Activated CD4-positive, alpha-beta T cell treated with anti-CD3 and anti-CD28 coated beads, Interleukin-2, amount 50 U/mL, for 16 hours (primary cell): ENCODE measurements around the gene EEF1AKMT2.
A peak's percentile ranks its signal among the peaks of the same experiment; 100 is the strongest.

ENCODE experiments used
- DNase-seq: peaks from one replicate; pipeline ENCODE4 v3.0.0-alpha.2; 2020

EEF1AKMT2 gene

DNA sequence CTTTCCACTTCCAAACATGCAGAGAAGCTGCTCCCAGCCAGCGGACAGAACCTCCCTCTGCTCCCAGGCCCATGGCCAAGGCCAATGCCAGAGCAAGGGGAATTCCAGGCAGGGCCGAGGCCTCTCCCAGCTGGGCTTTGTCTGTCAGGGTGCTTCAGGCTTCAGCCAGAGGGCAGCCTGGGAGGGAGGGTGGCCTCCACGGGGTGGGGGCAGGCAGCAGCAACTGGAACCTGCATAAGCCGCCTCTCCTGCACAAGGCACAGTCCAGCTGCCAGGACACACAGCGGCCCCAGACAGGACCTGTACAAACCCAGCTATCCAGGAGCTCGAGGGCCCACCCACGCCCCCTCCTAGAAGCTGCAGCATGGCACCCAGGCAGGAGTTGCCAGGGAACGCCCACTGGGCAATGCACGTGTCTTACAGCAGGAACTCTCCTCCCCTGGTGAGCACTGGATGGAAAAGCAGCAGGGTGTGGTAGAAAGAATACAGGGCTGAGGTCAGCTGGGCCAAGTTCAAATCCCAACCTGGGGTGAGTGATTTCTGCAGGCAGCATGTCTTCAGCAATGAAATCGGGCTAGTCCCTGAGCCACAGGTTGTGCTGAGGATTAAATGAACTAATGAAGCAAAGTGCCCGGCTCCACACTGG is 55.1 kb downstream of the EEF1AKMT2 start:
- DNase-seq = no peak

DNA sequence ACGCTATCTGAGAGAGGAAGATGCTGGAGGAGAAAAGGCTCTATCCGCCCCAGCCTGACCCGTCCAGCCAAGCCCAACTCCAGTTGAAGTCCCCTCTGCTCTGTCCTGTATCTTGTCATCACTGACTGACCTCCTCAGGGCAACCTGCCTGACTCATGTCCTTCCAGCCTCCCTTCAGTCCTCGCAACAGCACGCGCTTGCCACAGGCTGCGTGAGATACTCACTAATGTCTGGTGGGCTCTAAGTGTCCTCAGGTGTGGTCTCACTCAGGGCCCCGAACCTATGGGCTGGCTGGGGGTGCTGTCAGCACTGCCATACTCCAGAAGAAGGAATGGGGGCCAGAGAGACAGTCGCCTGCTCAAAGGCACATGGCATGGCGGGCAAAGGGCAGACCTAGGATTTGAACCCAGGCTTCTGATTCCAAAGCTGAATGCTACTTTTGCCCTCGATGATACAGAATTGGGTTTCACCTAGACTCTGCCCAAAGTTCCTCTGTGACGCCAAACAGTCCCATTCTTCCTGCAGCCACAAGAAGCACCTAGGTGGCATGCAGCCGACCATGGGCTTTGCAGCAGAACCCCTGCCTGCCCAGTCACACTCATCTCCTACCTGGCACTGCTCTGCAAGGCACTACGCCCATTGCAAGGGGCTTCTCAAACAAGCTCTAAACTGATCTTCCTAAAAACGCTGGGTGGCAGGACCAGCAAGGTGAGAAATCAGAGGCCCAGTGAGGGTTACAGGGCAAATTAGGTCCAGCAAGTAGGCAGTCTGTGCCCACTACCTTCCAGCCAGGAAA is 56.0 kb downstream of the EEF1AKMT2 start:
- no peak for DNase-seq

DNA sequence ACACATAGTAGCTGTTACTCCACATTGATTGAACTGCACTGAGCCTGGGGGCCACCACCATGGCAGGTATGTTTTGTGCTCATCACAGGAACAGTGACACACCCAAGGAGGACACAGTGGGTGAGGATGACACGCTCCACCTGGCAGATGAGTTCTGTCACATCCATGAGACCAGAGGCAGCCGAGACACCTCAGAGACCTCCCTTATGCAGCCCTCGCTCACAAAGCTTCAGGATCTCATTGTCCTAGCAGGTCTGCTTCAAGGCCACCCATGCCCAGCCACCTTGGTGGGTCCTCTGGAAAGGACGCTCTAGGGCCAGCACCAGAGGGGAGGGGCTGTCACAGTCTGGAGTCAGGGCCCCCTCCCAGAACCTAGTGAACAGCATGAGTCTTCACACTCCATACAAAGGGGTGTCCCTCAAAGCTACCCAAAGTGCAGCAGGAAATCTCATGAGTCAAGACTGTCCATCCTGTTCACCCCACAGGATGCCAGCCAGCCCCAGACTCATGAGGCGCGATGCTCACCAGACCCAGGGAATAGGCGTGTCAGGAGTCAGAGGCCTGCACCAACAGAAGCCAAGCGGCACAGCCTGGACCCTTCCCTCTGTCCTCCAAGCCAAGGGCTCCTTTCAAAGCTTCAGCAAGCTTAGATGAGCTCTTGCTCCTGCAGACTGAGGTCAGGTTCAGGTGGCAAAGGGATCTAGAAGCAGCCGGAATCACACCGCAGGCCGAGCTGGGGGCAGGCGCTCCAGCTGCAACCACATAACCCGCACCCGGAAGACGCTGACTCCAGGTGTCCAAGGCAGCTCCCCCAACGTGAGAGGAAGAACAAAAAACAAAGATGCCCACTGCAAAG is 57.1 kb downstream of the EEF1AKMT2 start:
- DNase-seq = peak; percentile 67

DNA sequence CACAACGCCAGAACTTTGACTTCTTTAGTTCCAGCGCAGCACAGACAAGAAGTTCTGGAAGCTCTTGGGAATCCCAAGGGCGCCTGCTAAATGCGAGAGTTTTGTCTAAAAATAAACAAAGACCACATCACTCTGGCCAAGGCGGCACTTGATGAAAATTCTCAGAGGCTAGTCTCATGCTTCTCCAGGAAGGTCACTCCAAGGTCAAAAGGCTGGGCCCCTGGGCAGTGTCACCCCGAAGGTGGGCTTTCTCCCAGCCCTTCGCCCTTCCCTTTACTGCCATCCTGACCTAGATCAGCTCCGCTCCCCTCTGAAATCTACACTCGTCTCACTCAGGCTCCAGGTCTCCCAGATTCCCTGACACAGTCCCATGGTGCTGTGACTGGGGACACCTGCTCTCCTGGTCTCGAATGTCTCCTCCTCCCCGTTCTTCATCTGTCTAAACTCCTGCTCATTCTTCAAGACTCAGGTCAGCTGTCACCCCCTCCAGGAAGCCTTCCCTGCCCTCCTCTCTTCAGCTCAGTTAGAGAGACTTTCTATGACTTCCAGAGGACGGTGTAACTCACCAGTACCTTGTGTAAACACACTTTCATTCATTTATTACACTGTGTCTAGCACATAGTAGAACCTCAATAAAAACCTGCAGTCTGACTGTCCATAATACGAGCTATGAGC is 58.0 kb downstream of the EEF1AKMT2 start:
- DNase-seq = no peak

DNA sequence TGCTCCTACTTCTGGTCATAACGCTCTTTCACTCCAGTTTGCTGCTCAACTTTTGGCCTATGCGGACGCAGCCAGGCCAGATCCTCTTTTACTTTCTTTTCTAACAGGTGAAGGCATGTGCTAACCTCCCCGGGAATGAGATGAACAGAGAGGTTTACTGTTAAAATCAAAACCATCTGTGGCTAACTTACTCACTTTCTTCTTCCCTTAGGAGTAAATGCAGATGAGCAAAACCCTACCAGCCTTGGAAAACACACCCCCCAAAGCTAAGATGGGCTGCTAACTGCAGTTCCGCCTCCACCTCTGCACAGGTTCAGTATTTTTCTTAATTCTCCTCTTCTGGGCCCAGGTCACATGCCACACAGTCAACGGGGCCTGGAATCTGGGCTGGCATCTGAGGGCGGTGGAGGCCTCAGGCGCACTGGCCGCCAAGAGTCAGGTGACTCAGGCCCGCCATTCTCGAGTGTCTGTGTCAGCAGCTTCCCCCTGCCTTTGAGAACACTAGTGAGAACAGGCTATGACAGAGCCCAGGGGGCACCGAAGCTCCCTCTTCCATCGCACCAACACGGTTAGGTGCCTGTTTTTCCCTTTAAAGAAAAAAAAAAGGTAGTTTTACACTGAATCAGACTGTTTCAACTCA is 58.6 kb downstream of the EEF1AKMT2 start:
- peak; percentile 90 for DNase-seq

DNA sequence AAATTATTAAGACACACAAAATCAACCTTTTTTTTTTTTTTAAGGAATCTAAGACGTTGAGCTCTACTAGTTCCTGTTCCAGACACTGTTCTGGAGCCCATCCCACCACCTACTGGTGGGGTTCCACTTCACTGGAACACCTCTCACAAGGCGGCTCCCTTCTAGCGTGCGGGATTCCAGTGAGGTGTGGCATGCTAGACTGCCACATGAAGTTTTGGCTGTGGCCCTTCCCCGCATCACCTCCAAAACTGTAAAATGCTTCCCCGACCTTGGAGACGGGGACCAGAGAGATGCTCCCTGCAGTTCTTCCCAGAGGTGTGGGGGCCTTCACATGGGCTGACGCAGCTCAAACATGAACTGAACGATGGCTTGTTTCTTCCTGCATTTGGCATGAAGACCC is 60.1 kb downstream of the EEF1AKMT2 start:
- no peak for DNase-seq

DNA sequence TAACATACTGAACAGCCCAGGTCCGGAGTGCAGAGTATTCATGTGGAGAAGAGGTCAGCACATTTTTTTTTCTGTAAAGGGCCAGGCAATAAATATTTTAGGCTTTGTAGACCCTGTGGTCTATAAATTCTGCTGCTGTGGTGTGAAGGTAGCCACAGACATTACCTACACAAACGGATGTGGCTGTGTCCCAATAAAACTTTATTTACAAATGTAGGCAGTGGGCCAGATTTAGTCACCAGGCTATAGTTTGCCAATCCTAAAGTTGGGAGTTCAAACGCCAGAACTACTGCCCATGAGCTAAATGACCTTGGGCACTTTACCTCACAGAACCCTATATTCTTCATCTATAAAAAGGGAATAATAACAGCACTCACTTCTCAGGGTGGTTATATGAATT is 60.9 kb downstream of the EEF1AKMT2 start:
- DNase-seq = no peak

DNA sequence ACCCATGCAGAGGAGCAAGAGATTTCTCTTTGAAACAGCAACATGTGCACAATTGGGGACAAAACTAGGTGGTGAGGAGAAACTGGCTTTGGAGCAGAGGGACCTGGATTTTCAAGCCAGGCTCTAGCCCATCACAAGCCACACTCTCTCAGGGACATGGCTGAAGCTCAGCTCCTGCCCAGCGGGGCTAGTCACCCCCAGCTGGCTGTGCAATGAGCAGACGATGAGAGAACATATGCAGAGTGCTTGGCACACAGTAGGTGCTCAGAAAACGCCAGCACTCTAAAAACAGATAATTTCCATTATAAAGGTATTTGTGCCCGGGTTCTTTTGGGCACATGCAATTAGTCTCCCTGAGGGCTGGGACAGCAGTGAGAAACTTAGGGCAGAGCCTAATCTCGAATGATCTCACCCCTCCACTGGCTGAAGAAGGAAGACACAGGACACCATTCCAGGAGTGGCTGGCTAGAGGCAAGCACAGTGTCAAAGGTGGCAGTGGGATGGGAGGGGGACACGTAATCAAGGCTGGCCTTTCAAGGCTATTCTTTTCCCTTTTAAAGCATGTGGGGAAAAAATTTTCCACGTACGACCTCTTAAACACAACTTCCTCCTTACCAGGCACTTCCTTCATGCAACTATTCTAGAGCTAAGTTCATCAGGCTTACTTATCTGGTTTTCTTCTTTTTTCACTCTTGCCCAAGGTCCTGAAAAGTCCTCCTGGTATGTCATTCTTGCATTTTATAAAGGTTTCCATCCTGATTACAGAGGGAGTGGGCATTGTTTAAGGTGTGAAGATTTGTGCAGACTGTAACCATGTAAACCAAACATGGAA is 62.6 kb downstream of the EEF1AKMT2 start:
- no peak for DNase-seq

DNA sequence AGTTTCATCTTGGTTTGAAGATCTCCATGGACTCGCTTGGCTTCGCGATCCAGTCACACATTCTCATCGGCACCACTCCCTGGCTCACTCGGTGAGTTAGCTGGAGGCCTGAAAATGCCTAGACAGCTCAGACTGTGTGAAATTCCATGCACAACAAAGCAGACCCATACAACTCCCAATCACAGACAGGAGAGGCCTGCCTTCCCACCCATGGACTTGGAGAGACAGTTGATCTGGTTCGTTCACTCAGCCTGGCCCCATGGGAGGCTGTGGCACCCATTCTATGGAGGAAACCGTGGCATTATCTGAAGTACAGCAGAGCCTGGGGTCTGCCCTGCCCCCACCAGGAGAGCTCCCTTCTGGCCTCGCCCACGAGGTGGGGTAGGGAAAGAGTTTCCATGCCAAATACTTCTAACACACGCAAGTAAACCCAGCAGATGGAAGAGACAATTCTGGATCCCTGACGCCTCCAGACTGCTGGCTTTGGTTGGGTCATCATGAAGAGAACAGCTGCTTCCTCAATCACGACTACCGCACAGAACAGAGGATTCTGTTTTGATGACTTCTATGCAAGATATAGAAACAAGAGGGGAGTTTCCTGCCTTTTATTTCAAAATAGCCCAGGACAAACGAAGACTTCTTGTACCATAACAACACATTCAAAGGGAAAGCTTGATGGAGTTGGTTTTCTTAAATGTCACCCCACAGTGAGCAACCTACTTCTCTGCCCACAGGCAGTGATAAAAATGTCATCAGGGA is 63.4 kb downstream of the EEF1AKMT2 start:
- DNase-seq = no peak

DNA sequence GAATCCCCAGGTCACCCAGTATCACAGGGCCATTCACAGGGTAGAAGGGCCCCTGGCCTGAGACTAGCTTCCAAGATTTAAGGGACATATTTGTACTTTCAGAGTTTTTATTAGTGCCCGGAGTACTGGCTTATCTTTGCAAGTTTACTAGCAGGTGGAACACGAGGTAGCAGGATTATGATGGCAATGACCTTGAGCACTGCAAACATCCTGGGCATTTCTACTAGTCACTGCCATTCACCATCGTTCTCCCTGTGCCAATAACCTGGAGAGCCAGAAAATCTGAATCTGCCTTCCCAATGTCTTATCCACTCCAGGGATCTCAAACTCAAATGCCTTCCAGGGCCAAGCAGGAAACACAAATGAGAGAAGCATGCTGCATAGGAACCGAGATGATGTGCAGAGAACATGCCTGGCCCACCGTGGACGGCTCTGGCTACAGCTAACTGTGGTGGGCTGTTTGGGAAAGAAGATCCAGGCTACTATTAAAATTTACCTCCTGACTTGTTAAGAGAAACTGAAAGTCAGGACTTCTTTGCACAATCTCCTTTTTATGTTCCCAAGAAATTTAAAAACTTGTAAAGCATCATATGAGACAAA is 64.2 kb downstream of the EEF1AKMT2 start:
- DNase-seq = no peak

DNA sequence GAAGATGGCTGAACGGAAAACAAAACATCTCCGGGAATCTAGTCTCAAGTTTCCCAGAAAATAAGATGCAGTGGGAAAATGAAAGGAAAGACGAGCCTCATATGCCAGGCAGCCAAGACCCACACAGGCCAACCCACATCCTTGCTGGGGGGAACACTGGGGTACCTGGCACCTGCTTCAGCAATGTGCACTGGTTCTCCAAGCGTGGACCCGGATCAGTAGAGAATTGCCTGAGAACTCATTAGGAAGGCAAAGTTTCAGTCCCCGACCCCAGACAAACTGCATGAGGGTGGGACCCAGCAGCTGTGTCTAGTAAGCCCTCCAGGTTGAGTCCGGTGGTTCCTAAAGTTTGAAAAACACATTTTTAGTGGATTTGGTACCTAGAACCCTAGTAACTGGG is 65.9 kb downstream of the EEF1AKMT2 start:
- no peak for DNase-seq

DNA sequence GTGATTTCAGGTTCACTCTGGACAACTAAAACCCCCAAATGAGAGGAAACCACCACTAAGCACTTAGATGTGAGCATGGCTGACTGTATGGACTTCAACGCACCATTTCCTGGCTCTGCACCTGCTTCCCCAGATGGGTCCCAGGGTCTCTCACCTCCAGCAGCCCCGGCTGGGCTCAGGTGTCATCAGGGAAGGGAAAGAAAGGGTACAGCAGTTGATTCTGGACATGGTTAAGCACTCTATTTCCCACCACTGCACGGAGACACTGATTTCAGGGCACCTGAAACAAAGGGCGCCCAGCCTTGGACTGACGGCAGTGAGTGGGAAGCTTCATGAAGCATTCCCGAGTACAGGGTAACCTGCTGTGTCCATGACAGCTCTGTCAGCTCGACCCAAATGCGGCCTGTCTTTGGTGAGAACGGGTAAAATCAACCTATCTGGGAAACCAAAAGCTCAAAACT is 66.5 kb downstream of the EEF1AKMT2 start:
- DNase-seq = no peak

DNA sequence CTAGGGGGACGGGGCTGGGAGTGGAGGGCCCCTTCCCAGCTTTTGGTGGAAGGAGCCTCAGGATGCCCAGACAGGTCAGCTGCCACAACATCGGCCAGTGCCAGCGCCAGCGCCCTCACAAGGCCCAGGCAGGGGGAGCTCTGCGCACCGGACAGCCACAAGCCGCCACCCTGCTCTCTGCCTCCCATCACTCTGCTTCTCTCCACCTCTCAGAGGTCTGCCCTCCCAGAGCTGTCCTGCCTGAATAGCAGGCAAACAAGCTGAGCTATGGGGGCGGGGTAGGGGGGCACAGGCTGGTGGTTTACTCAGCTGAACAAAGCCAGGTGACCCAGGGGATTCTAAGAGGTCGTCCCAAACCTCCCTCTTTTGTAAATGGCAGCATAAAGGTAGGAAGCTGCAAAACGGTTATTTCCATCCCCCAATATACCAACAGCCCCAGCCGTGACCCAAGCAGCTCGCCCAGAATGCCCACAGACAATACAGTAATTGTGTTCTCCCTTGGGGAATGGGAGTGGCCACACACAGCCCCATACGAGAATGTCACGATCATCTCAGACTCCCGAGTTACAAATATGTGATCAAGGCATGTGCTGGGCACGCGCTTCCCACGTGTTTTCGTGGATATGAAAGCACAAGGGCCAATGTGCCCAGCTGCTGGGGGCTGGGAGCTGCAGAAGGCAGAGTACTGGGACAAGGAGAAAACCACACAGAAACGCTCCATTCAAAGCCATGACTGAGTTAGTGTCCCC is 67.2 kb downstream of the EEF1AKMT2 start:
- no peak for DNase-seq

DNA sequence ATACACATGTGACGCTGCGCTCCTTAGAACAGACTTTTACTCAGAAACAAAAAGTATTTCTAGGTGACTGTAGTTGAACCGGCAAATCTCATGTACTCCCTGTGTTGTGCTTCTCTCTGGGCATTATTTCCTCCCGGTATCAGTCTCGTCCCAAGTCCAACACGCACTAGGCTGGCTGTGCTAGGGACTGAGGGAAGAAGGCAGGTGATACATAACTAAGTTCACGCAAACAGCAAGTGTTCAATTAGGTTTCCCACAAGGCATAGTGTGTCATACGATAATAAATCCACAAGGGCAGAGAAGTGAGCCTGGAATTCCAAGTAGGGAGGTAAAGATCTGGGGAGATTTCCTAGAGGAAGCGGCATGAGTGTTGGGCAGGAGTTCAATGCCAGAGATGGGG is 67.9 kb downstream of the EEF1AKMT2 start:
- DNase-seq = no peak

DNA sequence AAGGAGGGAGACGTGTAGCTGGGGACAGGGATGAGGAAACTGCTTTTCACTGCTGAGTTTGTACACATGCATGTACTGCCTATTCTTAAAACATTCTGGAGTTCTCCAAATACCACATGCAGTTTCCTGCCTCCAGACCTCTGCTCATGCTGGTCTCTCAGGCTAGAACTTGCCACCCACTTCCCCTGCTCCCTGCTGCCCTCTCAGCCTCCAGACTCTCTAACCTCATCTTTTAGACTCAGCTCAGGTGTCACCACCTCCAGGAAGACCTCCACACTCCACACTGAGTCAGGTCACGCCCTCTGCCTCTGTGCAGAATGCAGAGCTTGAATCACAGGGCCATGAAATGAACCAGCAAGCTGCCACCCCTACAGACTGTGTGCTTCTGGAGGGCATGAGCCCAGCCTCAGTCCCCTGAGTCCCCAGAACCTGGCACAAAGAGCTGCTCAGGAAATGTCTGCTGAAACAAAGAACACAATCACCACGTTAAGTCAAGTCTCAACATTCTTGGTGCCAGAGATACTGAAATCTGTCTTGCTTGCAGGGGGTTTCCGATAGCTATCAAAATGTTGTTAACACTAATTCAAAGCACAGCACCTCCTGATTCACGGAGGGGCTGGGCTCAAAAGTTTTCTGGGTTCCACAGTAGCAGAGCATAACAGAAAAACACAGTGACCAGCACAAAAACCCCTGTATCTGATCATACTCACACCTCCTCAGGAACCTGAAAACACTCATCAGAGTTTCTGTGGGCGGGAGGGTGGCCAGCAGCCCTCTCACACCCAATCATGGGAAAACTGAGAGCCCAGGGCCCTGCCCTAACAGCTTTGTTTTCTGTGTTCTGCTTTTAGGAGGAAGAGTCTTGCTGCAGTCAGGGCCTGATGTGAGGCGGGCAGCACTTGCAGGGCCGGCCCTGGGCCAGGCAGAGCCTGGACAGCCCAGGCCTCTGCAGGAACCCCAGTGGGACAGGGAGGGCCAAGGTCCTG is 68.6 kb downstream of the EEF1AKMT2 start:
- peak; percentile 83 for DNase-seq

DNA sequence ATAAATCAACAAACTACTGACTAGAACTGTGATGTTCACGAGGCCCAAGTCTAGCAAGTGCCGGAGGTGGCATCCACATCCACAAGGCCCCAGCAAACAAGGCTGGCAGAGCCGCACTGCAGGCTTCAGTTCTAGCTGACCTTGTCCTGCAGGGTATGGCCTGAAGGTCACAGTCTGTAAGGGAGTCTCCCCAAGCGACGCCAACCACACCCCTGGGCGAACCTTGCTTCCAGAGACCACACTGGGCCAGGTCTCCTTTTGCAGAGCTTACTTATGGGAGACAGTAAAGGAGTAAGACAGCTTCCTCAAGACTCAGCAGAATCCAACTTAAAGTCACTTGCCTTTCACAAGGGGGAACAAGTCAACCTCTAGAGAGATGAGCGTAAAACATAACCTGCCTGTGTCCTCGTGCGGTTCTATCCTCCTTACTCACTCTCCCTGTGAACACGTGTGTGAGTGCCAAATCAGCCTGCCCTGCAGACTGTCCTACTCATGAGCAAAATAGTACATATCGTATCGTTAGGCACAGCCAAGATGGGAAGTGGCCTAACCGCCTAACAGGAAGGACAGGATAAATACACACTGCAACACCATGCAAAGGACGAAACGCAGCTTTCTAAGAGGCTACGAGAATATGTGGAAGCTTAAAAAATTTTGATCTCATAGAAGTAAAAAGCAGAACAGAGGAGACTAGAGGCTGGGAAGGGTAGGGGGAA is 70.2 kb downstream of the EEF1AKMT2 start:
- DNase-seq = no peak

DNA sequence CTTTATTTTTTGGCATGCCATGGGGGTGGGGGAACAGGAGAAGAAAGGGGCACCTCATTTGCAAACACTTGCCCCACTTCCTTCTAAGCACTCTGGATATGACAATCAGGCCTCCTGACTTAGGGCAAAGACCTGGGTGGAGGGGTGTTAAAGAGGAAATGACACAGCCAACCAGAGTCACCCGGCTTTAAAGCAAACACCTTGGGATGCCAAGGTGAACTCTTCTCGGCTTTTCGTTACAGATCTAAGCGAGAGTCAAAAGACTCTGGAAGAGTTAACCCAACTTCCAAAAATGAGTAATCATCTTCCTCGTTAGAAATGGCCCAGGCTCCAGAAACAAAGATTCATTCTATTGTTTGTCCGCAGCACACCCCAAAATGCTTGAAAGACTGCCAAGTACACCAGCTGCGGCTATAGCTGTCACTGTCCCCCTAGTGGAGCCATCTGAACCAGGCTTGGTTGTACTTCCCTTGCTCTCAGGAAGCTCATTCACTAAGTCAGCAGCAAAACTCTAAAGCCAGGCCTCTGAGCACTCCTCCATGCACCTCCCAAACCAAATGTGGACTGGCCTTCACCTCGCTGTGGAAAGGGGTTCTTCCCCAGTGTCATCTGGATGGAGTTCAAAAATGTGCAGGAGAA is 72.4 kb downstream of the EEF1AKMT2 start:
- DNase-seq = peak; percentile 90
